HCT116 (cell line): ENCODE results near the gene AADACL4.

Experiments
- ATF3 ChIP-seq: IDR thresholded peaks from 2 replicates; pipeline ENCODE4 v1.6.1; 2012
- CEBPB ChIP-seq: IDR thresholded peaks from 2 replicates; pipeline ENCODE4 v1.6.1; 2012; ENCODE audit warnings: low read depth
- CTCF ChIP-seq, 3 experiments: fragments of 200-600 bp in 1 of 3; sonication (generic) in 1 of 3; IDR thresholded peaks in 2 of 3; conservative IDR thresholded peaks in 1 of 3; 2 replicates each; pipeline ENCODE4 v1.5.1; 2012 to 2017; ENCODE audit warnings: low read depth in 2 of 3, low read length in 2 of 3, antibody characterized with exemption in 1 of 3, borderline replicate concordance in 1 of 3, control low read depth in 1 of 3, mild to moderate bottlenecking in 1 of 3, mixed read lengths in 1 of 3, mixed run types in 1 of 3, moderate library complexity in 1 of 3; ENCODE audit not compliant: insufficient read depth in 1 of 3
- EGR1 ChIP-seq: IDR thresholded peaks from 2 replicates; pipeline ENCODE4 v1.6.1; 2012; ENCODE audit warnings: low read depth
- EZH2phosphoT487 ChIP-seq: fragments of 200-600 bp; IDR thresholded peaks from 2 replicates; pipeline ENCODE4 v1.6.1; 2018; ENCODE audit warnings: antibody characterized with exemption, borderline replicate concordance
- POLR2A ChIP-seq: IDR thresholded peaks from 2 replicates; pipeline ENCODE4 v1.7.0; 2011; ENCODE audit warnings: borderline replicate concordance; ENCODE audit not compliant: insufficient read depth, insufficient read length; ENCODE audit errors: extremely low read depth
- POLR2AphosphoS5 ChIP-seq: IDR thresholded peaks from 2 replicates; pipeline ENCODE4 v1.6.1; 2011; ENCODE audit warnings: mild to moderate bottlenecking, low read depth, low read length, moderate library complexity
- SIN3A ChIP-seq: IDR thresholded peaks from 2 replicates; pipeline ENCODE4 v1.6.1; 2012; ENCODE audit warnings: low read depth
- SP1 ChIP-seq: IDR thresholded peaks from 2 replicates; pipeline ENCODE4 v1.6.1; 2012; ENCODE audit warnings: low read depth
- TCF7L2 ChIP-seq: IDR thresholded peaks from 2 replicates; pipeline ENCODE4 v1.7.0; 2011; ENCODE audit warnings: borderline replicate concordance, inconsistent platforms; ENCODE audit not compliant: insufficient read depth, insufficient read length; ENCODE audit errors: extremely low read depth

- TF ChIP-seq CTCF (IDR thresholded peaks at IDR 0.05 in 2 of 3, conservative IDR thresholded peaks at IDR 0.05 in 1 of 3; ENCODE audit: borderline replicate concordance in 1 of 3, insufficient read depth in 1 of 3, low read depth in 2 of 3, low read length in 2 of 3), result no peak
- no peak for TF ChIP-seq POLR2AphosphoS5
- no peak for TF ChIP-seq POLR2A
- no peak for TF ChIP-seq EZH2phosphoT487
- TF ChIP-seq EGR1, result no peak
- TF ChIP-seq ATF3, result no peak
- no peak for TF ChIP-seq TCF7L2
- no peak for TF ChIP-seq SIN3A
- no peak for TF ChIP-seq SP1
- TF ChIP-seq CEBPB, result no peak
These were observed 6.1 kb downstream of the AADACL4 start for GRCh38 chr1:12649971-12650421.
